Activated T-helper 1 cell treated with anti-CD3 and anti-CD28 coated beads, Interleukin-2, amount 50 U/mL, for 16 hours (primary cell): ENCODE data around the gene ADCY4.
A peak's percentile ranks its signal among the peaks of the same experiment; 100 is the strongest.
"Not testable (repeated sequence)": the region's sequence is repeated elsewhere in the genome, so short reads cannot be mapped to it uniquely, and the experiment has no call there.

Experiments
- DNase-seq, 2 donors: peaks; one replicate each; pipeline ENCODE4 v3.0.0-alpha.2; 2020; ENCODE audit warnings: low read depth in 1 of 2, low spot score in 1 of 2

ADCY4 gene

DNA sequence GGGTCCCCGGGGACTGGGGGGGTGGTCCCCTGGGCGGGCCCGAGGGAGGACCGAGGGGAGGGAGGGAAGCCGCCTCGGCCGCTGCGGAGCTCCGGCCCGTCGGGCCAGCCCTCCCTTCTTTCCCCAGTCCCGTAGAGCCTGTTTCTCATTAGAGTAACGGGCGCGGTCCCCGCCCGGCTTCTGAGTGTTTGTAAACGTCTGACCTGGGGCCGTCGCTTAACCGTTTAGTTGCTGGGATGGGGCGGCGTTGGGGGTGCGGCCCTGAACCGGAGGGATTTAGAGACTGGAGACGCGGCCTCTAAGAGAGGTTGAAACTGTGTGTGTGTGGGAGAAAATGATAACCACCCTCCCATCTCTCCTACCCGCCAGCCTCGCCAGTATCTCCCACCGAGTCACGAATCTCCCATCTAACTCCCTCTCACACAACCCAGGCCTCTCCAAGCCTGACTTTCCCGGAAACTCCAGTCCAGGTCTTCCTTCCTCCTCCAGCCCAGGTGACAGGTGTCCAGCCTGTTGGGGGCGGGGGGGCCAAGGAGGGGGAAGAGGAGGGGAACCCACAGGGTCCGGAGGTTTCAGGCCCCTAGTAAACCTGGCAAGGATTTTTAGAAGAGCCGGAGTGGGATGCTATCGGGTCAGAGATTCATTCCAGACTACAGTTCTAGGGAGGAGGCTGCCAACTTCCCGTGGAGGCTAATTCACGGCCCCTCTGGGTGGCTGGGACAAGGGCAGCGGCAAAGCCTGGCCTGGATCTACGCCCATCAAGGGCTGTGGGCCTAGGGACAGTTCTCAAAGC, 32.0 kb upstream of the ADCY4 start:
- DNase-seq, result no peak

GRCh38 chr14:24366413-24366720, 31.5 kb upstream of the ADCY4 start:
- no peak for DNase-seq

GRCh38 chr14:24365600-24366412, 30.9 kb upstream of the ADCY4 start:
- peak; percentile 17 to 42 for DNase-seq

GRCh38 chr14:24364841-24365240, 30.0 kb upstream of the ADCY4 start:
- no peak for DNase-seq

GRCh38 chr14:24363401-24363800, 28.5 kb upstream of the ADCY4 start:
- no peak for DNase-seq

DNA sequence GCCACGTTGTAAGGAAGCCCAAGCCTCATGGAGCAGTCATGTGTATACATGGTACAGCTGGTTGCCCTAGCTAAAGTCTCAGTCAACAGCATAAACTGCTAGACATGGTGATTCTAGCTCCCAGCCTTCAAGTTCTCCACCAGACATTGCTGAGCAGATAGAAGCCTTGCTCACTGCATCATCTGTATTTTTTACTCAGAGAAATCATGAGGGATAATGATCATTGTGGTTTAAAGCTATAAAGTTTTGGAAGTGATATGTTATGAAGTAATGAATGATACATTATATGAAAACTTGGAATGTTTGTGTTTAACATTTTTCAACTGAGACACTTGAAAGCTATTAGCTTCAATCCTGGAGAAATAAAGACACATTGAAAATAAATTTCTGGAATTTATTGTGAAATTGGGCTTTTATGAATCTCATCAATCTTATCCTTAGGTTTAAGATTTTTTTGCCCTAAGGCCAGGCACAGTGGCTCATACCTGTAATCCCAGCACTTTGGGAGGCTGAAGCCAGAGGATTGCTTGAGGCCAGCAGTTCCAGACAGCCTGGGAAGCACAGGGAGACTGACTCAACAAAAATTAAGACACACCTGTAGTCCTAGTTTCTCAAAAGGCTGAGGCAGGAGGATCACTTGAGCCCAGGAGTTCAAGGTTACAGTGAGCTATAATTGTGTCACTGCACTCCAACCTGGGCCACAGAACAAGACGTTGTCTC, 27.5 kb upstream of the ADCY4 start:
- DNase-seq, result no peak

GRCh38 chr14:24361326-24361725, 26.5 kb upstream of the ADCY4 start:
- DNase-seq, result no peak

GRCh38 chr14:24360281-24360680, 25.4 kb upstream of the ADCY4 start:
- DNase-seq, result no peak

DNA sequence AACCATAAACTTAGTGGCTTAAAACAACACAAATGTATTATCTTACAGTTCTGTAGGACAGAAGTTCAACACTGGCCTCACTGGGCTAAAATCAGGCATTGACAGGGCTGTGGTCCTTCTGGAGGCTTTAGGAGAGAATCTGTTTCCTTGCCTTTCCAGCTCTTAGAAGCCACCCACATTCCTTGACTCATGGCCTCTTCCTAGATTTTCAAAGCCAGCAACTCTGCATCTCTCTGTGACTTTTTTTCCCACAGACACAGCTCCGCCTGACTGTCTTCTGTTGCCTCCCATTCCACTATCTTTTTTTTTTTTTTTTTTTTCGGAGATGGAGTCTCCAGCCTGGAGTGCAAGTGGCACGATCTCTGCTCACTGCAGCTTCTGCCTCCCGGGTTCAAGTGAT, 21.3 kb upstream of the ADCY4 start:
- DNase-seq, result no peak

GRCh38 chr14:24355009-24355408, 20.1 kb upstream of the ADCY4 start:
- DNase-seq, result no peak

DNA sequence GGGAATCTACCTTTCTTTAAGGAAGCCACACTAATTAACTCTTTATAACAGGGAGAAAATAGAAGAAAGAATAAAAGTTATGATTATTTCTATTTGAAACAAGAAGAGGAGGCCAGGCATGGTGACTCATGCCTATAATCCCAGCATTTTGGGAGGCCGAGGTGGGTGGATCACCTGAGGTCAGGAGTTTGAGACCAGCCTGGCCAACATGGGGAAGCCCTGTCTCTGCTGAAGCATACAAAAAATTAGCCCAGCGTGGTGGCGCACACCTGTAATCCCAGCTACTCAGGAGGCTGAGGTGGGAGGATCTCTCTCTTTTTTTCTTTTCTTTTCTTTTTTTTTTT, 19.6 kb upstream of the ADCY4 start:
- not testable (repeated sequence) for DNase-seq

DNA sequence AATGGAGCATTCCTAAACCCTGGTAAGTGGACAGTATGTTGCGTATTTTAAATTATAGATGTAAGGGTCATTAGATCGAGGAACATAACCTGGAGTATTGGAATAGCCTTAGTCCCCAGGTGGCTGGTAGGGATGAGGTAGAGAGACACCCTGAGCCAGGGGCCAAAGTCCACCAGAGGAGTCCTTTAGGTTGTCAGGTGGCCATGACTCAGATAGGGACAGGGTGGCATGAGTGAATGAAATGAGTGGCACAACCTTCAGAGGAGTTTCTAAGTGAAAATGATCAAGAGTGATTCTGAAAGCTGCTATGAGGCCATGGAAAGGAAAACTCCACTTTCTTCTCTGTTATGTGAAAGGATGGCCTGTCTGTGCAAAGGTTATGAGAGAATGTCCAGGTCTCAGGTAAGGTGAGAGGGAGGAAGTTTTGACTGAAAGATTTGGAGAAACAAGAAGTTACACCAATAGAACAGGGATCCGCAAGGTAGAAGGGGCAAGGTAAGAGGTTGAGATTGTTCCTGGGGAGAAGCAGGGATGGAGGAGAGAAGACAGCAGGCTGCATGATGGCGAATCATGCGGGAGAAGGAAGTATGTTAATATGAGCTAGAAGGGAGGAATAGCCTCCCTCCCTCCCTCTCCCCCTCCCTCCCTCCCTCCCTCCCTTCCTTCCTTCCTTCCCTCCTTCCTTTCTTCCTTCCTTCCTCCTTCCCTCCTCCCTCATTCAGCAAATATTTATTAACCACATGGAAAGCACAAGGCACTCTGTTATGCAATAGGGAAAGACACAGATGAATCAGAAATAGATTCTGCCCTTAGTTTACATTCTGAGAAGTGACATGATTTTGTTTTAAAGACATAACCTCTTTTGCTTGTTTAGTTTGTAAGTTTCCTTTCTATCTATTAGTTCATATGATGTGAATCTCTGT, 18.9 kb upstream of the ADCY4 start:
- no peak for DNase-seq

DNA sequence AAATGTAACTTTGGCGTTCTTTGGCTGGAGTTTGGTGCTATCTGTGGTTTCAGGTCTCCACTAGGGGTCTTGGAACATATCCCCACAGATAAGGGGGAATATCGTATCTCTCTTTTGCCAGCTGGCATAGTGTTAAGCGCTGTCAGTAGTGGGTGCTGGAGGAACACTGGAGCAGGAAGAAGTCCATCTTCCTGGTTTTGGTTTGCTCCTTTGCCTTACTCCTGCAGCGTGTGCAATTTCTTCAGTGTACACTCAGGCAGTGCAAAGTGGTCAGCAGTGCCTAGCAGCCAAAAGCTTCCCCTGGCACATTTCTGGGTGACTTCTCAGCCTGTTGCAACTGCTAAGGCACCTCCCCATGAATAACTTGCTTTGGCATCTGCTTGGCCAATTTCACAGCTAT, 16.6 kb upstream of the ADCY4 start:
- no peak for DNase-seq

DNA sequence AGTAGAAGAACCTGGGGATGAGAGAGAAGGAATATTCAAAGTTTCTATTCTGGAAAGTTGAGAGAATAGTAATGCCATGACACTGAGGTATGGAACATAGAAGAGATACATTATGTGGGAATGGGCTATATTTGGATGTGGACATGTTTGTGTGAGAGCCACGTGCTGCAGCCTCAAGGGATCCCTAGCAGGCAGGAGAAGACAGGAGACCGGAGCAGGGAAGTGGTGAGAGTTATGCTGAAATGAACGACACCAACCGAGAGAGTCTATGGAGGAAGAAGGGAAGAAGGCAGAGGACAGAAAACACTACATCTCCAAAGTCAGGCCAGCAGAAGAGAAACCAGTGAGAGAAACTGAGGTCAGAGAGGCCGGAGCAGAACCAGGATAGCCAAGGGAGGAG, 14.9 kb upstream of the ADCY4 start:
- no peak for DNase-seq

DNA sequence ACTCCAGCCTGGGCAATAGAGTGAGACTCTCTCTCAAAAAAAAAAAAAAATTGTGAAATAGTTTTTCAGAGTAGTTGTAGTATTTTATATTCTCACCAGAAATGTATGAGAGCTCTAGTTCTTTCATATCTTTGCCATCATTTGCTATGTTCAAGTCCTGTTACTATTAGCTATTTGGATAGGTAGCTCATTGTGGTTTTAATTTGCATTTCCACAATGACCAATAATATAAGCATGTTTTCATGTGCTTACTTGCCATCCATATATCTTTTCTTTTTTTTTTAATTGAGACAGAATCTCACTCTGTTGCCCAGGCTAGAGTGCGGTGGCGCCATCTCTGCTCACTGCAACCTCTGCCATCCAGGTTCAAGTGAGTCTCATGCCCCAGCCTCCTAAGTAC, 13.3 kb upstream of the ADCY4 start:
- DNase-seq, result no peak

DNA sequence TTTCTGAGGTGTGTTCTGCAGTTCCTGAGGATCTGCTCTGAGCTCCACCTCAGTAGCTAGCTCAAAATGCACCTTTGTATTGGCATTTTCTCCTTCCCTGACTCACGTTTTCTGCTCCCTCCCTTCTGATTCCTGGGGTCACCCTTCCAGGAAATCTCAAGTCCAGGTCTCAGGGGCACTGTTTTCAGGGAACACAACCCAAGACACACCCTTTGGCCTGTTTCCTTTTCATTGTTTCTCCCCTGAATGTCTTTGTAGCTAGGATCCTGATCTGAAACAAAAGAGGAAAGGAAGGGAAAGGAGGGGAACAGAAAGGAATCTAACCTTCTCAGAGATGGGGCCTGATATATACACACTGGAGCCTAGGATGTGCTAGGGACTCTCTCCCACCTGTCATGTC, 12.3 kb upstream of the ADCY4 start:
- no peak for DNase-seq

DNA sequence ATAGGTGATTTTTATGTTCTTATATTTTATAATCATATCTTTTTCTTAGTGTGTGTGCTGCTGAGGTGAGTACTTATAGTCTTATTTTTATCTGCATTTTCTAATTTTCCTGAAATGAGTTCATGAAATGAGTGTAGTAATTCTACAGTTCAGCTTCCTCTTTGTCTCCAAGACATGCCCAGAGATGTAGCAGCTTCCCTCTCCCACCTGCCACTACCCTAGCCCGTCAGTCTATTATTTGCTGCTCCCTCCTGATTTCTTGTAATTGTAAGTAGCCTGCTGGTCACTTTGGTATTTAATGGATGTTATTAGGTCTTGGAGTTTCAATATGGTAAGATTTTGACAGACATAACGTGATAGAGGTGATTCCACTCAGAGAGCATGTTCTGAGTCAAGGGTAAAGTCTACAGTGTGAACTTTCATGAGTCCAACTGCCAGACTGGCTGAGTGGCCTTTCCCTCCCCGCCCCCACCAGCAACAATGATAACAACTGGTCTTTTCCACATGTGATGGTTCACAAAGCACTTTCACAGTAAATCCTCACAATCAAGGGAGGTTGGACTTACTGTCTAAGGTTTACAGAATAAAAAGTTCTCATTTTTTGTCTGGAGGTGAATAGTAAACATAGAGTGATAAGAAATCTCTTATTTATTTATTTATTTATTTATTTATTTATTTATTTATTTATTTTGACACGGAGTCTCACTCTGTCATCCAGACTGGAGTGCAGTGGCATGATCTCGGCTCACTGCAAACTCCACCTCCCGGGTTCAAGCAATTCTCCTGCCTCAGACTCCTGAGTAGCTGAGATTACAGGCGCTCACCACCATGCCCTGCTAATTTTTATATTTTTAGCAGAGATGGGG, 9.2 kb upstream of the ADCY4 start:
- DNase-seq, result no peak

GRCh38 chr14:24342889-24343288, 8.0 kb upstream of the ADCY4 start:
- DNase-seq, result no peak

DNA sequence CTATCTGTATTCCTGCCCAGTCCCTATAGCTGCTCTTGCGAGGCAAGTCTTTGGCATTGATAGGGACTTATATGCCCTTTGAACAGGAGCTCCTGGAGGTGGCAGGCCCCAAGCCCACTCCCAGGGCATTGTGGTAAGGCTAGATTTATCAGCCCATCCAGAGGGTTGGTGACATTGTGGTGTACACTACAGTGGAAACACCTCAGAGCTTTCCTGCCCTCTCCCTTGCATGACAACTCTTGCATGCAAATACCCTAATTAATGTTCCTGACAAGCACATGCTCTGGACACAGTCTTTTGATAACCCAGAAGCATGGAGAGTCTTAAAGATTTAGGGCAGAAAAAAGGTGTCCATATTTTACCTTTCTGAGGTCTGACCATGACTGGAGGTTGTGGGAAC, 5.7 kb upstream of the ADCY4 start:
- no peak for DNase-seq
